ENCODE results near the gene B3GNT8. TPM values are rescaled to one million over a fixed set of nuclear protein-coding genes. Genes with fewer than 3 reads are reported as not detected.

Gene B3GNT8
- total and polyA plus RNA-seq, 9 donors: 0.51 to 2.2 (median 1.2) TPM; not detected in 1

GRCh38 chr19:41403181-41403970 is 23.8 kb downstream of the B3GNT8 start:
- Histone ChIP-seq H3K9me3 (no peaks in the 10 kb centered on the region), H3K36me3 (no peaks in the 10 kb centered on the region), H3K4me1 (ENCODE audit: insufficient read depth) (peaks cover 3% of the 10 kb centered on the region), H3K4me3 (no peak overlapping the region), H3K27me3 (no peaks in the 10 kb centered on the region), H3K27ac (no peak overlapping the region)
- no peak for DNase-seq
- no peak for TF ChIP-seq EP300 (IDR thresholded peaks at IDR 0.05)
- no peak for TF ChIP-seq CTCF (IDR thresholded peaks at IDR 0.05)
- no peak for TF ChIP-seq POLR2A (IDR thresholded peaks at IDR 0.05)
- intact Hi-C loops (cut with DNase I): no loop called here
- WGBS, 3 donors: 55 to 61% (median 58%) methylated on average over 12 of the region's 12 CpGs

DNA sequence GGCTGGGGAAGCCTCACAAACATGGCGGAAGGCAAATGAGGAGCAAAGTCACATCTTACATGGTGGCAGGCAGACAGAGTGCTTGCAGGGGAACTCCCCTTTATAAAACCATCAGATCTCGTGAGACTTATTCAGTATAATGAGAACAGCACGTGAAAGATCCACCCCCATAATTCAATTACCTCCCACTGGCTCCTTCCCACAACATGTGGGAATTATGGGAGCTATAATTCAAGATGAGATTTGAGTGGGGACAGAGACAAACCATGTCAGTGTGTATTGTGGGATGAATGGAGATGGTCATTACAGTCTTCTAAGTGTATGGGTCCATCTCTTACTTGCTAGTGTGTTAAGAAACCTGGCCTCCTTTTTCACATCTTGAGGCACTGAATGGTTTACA is 25.2 kb downstream of the B3GNT8 start:
- Histone ChIP-seq H3K36me3 (no peaks in the 10 kb centered on the region), H3K9me3 (no peaks in the 10 kb centered on the region), H3K4me3 (no peak overlapping the region), H3K27me3 (no peaks in the 10 kb centered on the region), H3K27ac (no peak overlapping the region), H3K4me1 (ENCODE audit: insufficient read depth) (peaks cover 3% of the 10 kb centered on the region)
- intact Hi-C loops (cut with DNase I): no loop called here
- no peak for TF ChIP-seq CTCF (IDR thresholded peaks at IDR 0.05)
- TF ChIP-seq EP300 (IDR thresholded peaks at IDR 0.05): no peak
- no peak for TF ChIP-seq POLR2A (IDR thresholded peaks at IDR 0.05)
- no peak for DNase-seq
- 71 to 79% (median 73%) methylated on average over 3 of the region's 3 CpGs for WGBS, 3 donors

DNA sequence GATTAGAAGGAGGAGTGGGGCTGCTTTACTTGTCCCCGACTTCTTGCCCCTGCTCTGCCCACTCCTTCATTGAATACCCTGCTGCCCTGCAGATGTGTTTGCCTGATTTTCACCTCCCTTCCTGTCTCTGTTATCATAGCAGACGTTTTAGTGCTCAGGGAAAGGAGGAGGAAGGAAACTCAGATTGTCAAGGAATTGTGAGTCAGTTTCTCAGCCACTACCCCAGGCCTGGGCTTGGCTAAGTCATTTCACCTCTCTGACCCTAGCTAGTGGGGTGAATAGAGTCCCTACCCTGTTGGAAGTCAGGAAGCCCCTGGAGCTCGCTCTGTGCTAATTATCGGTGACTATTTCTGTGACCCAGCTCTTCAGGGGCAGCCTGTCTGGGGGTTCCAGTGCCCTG is 25.7 kb downstream of the B3GNT8 start:
- peaks cover 3% of the 10 kb centered on the region for H3K4me1 ChIP-seq (ENCODE audit: insufficient read depth)
- intact Hi-C loops (cut with DNase I): no loop called here
- no peak for DNase-seq
- TF ChIP-seq POLR2A (IDR thresholded peaks at IDR 0.05) (no peak), EP300 (IDR thresholded peaks at IDR 0.05) (no peak)
- H3K27me3 ChIP-seq: no peaks in the 10 kb centered on the region
- no peaks in the 10 kb centered on the region for H3K9me3 ChIP-seq
- 74 to 76% (median 74%) methylated on average over 4 of the region's 4 CpGs for WGBS, 3 donors
- H3K36me3 ChIP-seq: no peaks in the 10 kb centered on the region
- no peak overlapping the region for H3K4me3 ChIP-seq
- no peak overlapping the region for H3K27ac ChIP-seq

DNA sequence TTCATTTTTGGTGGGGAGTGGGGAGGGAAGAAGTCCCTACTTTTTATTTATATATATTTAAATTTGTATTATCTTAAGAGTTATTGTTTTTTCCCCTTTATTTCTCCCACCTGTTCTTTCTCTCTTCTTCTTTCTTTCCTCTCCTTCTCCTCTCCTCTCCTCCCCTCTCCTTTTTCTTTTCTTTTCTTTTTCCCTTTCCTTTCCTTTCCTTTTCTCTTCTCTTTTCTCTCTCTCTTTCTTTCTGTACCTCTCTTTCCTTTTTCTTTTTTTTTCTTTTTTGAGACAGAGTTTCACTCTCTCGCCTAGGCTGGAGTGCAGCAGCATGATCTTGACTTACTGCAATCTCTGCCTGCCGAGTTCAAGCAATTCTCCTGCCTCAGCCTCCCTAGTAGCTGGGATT is 27.6 kb downstream of the B3GNT8 start:
- no peaks in the 10 kb centered on the region for H3K9me3 ChIP-seq
- WGBS, 3 donors: 82 to 89% (median 85%) methylated on average over 2 of the region's 2 CpGs
- peaks cover 5% of the 10 kb centered on the region for H3K4me1 ChIP-seq (ENCODE audit: insufficient read depth)
- no peaks in the 10 kb centered on the region for H3K27me3 ChIP-seq
- TF ChIP-seq CTCF (IDR thresholded peaks at IDR 0.05) (no peak), EP300 (IDR thresholded peaks at IDR 0.05) (no peak), POLR2A (IDR thresholded peaks at IDR 0.05) (no peak)
- DNase-seq: no peak
- H3K36me3 ChIP-seq: no peaks in the 10 kb centered on the region
- H3K4me3 ChIP-seq: no peak overlapping the region
- H3K27ac ChIP-seq: no peak overlapping the region
- intact Hi-C loops (cut with DNase I): no loop called here

DNA sequence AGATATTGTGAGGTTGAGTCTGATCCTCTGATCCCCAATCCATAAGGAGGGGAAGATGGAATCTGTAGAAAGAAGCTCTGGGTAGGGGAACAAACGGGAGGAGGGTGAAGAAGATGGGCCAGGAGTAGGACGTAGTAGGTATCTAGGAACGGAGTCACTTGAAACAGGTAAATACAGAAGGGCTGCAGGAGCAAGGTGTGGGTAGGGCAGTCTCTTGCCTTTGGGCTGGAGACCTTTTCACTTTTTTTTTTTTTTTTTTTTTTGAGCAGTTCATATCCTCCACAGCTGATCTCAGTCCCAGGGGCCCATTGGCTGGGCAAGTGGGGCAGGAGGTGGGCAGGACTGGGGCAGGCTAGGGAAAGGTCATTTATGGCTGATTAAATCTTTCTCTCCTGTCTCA is 28.1 kb downstream of the B3GNT8 start:
- 78 to 79% (median 78%) methylated on average over 3 of the region's 3 CpGs for WGBS, 3 donors
- H3K27ac ChIP-seq: no peak overlapping the region
- H3K4me1 ChIP-seq (ENCODE audit: insufficient read depth): peaks cover 5% of the 10 kb centered on the region
- no peak overlapping the region for H3K4me3 ChIP-seq
- TF ChIP-seq CTCF (IDR thresholded peaks at IDR 0.05) (no peak), EP300 (IDR thresholded peaks at IDR 0.05) (no peak), POLR2A (IDR thresholded peaks at IDR 0.05) (no peak)
- H3K9me3 ChIP-seq: no peaks in the 10 kb centered on the region
- no peaks in the 10 kb centered on the region for H3K36me3 ChIP-seq
- no peak for DNase-seq
- intact Hi-C loops (cut with DNase I): no loop called here
- H3K27me3 ChIP-seq: no peaks in the 10 kb centered on the region
